Right lobe of liver (tissue), 6 donors: Measurements from ENCODE around the gene SPAG17. TPM values are rescaled to one million over a fixed set of nuclear protein-coding genes. Genes with fewer than 3 reads are reported as not detected.

Experiments used
- ATAC-seq, 4 donors: fragments of 200-7000 bp; cut with Tn5 transposase; one replicate each; pipeline ENCODE4 v1.9.1; 2020; ENCODE audit warnings: mild to moderate bottlenecking in 4 of 4, moderate library complexity in 4 of 4
- DNase-seq, 3 donors: peaks; one replicate each; pipeline ENCODE4 v3.0.0-alpha.2; 2020
- H3K27ac ChIP-seq, 3 donors: fragments of 200-600 bp; one replicate each; pipeline ENCODE4 v1.8.0; 2022
- H3K27me3 ChIP-seq, 2 donors: fragments of 200-600 bp; one replicate each; pipeline ENCODE4 v1.8.0; 2022
- H3K36me3 ChIP-seq, 4 donors: fragments of 200-600 bp; sonication (generic) in 1 of 4; one replicate each; pipeline versions ENCODE4 v1.5.1 to v1.8.0; 2017 to 2022; ENCODE audit warnings: control low read depth in 1 of 4
- H3K4me1 ChIP-seq, 4 donors: fragments of 200-600 bp; sonication (generic) in 1 of 4; one replicate each; pipeline versions ENCODE4 v1.5.1 to v1.8.0; 2017 to 2022; ENCODE audit warnings: control low read depth in 1 of 4
- H3K4me3 ChIP-seq, 3 donors: fragments of 200-600 bp; one replicate each; pipeline ENCODE4 v1.8.0; 2022
- H3K9me3 ChIP-seq, 4 donors: fragments of 200-600 bp; sonication (generic) in 1 of 4; one replicate each; pipeline versions ENCODE4 v1.5.1 to v1.8.0; 2017 to 2022; ENCODE audit warnings: control low read depth in 1 of 4
- CTCF ChIP-seq, 4 donors: fragments of 200-600 bp in 3 of 4; fragments of 450-650 bp in 1 of 4; IDR thresholded peaks; one replicate each; pipeline versions ENCODE4 v1.5.1 to v1.8.0; 2016 to 2022; ENCODE audit warnings: antibody characterized with exemption in 4 of 4, mild to moderate bottlenecking in 2 of 4
- POLR2A ChIP-seq: fragments of 450-650 bp; IDR thresholded peaks from one replicate; pipeline ENCODE4 v1.6.1; 2017; ENCODE audit warnings: antibody characterized with exemption, mild to moderate bottlenecking
- WGBS: methylation state at CpG from one replicate; pipeline ENCODE4 v1.1.6; 2018; ENCODE audit warnings: low coverage, low lambda C conversion rate; ENCODE audit not compliant: insufficient coverage; ENCODE audit errors: missing lambda C conversion rate; 5-methylcytosine and 5-hydroxymethylcytosine counted together
- intact Hi-C, 2 donors: fragments of 100-400 bp; cut with DNase I; formaldehyde crosslinking; loops; one replicate each; pipeline versions ENCODE4 v1.11.2 to v1.14.1; 2022
- total RNA-seq, 6 experiments: library from RNA; depleted of rRNA in 2 of 6; stranded (reverse); fragments of >200 nt in 2 of 6; fragmentation: NEBNext Ultra II Directional in 3 of 6; extraction: Animal tissue kit (Norgen Biotek cat#: 25700) in 3 of 6; gene quantifications; one replicate each; pipeline versions ENCODE4 v1.1.0 to v1.2.4, GENCODE V29; 2016 to 2023
- donor health status: DM: no; HTN: yes; CAD: no.
- donor health status: DM: no; HTN: no; CAD: no.
- donor health status: DM: no; HTN: no; CAD: no.
- donor health status: DM: no; HTN: yes; CAD: no.
- donor health status: DM: no; HTN: yes; CAD: no.

SPAG17 gene
- total RNA-seq, 6 experiments from 2014 or later: 0.18 TPM; not detected in 5

DNA sequence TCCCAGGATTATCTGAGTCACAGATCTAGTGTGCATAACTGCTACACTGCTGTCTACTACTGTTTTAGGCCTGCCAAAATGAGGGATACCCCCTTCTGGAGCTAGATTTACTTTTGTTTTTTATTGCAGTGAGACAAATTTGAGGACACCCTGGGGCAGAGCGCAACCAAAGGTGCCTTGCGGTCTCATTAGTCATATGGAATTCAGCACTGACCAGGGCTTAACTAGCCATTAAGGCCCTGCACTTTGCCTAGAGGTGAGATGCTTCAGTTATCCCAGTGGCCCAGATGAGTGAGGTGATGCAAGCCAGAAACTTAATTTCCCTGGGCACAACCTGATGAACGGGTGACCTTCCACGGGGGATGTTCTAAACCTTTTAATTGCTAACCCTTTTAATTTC lies 998 bp upstream of the SPAG17 start:
- ATAC-seq (no peak), DNase-seq (no peak)
- no peaks in the 10 kb centered on the region for H3K36me3 ChIP-seq
- H3K27ac ChIP-seq: no peak overlapping the region
- 80% methylated on average over 4 of the region's 4 CpGs for WGBS
- H3K27me3 ChIP-seq: no peaks in the 10 kb centered on the region
- intact Hi-C loops: no loop called here
- H3K4me1 ChIP-seq: peaks cover 0 to 5% (median 0%) of the 10 kb centered on the region in 4 donors
- no peak for TF ChIP-seq POLR2A
- no peak for TF ChIP-seq CTCF (IDR thresholded peaks at IDR 0.05)
- H3K4me3 ChIP-seq: no peak overlapping the region
- no peaks in the 10 kb centered on the region for H3K9me3 ChIP-seq

GRCh38 chr1:118184739-118185083 lies 317 bp downstream of the SPAG17 start:
- 36% methylated on average over 6 of the region's 11 CpGs for WGBS
- intact Hi-C loops: no loop called here
- no peak for ATAC-seq
- Histone ChIP-seq H3K27ac (no peak overlapping the region), H3K4me1 (peaks cover 0 to 5% (median 0%) of the 10 kb centered on the region in 4 donors), H3K36me3 (no peaks in the 10 kb centered on the region), H3K27me3 (no peaks in the 10 kb centered on the region), H3K9me3 (no peaks in the 10 kb centered on the region), H3K4me3 (peak overlapping the region in 1 of 3 donors; percentile 45)
- DNase-seq: no peak
- no peak for TF ChIP-seq CTCF (IDR thresholded peaks at IDR 0.05)
- no peak for TF ChIP-seq POLR2A

- 73% methylated on average over 2 of the region's 2 CpGs for WGBS
- no peaks in the 10 kb centered on the region for H3K36me3 ChIP-seq
- no peak for DNase-seq
- no peak for ATAC-seq
- H3K27ac ChIP-seq: no peak overlapping the region
- no peak overlapping the region for H3K4me3 ChIP-seq
- H3K4me1 ChIP-seq: peaks cover 0 to 5% (median 0%) of the 10 kb centered on the region in 4 donors
- intact Hi-C loops: no loop called here
- no peaks in the 10 kb centered on the region for H3K27me3 ChIP-seq
- no peak for TF ChIP-seq CTCF (IDR thresholded peaks at IDR 0.05)
- TF ChIP-seq POLR2A: no peak
- H3K9me3 ChIP-seq: no peaks in the 10 kb centered on the region
Observed at GRCh38 chr1:118183586-118183985, 1.4 kb downstream of the SPAG17 start.

DNA sequence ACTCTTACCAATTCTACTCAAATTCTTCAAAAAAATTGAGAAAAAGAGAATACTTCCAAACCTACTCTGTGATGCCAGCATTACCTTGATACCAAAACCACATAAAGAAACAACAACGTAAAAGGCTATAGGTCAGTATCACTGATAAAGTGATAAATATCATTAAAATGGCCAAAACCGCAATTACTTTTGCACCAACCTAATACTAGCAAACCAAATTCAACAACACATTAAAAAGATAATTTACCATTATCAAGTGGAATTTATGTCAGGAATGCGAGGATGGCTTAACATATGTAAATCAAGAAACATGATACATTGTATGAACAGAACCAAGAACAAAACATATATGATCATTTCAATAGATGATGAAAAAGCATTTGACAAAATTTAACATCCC lies 7.0 kb downstream of the SPAG17 start:
- Histone ChIP-seq H3K27ac (no peak overlapping the region), H3K27me3 (no peaks in the 10 kb centered on the region), H3K4me3 (no peak overlapping the region), H3K9me3 (no peaks in the 10 kb centered on the region), H3K4me1 (no peaks in the 10 kb centered on the region), H3K36me3 (no peaks in the 10 kb centered on the region)
- TF ChIP-seq POLR2A (no peak), CTCF (IDR thresholded peaks at IDR 0.05) (no peak)
- DNase-seq (no peak), ATAC-seq (no peak)
- intact Hi-C loops: no loop called here
- 69% methylated on average over 3 of the region's 3 CpGs for WGBS

DNA sequence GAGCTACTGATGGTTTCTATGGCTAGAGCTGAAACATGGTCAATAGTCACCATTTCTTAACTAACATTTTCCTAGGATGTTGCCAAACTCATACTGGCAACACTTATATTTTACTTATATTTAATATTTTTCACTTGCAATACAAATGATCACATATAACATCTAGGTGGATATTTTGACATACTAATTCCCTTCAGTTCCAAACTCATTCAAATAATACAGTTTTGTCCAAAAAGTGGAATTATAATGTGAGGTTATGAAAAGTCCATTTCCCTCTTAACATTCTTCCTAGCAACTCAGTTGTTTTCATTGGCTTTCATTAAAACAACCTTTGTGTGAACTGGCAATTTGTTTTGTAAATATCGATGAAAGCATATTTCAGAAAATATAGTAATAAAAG lies 16.0 kb downstream of the SPAG17 start:
- no peaks in the 10 kb centered on the region for H3K4me1 ChIP-seq
- H3K4me3 ChIP-seq: no peak overlapping the region
- H3K27me3 ChIP-seq: no peaks in the 10 kb centered on the region
- TF ChIP-seq POLR2A (no peak), CTCF (IDR thresholded peaks at IDR 0.05) (no peak)
- no peak for ATAC-seq
- H3K27ac ChIP-seq: no peak overlapping the region
- no peaks in the 10 kb centered on the region for H3K36me3 ChIP-seq
- intact Hi-C loops: no loop called here
- H3K9me3 ChIP-seq: no peaks in the 10 kb centered on the region
- DNase-seq: no peak
- WGBS: 50% methylated on average over 1 of the region's 1 CpG
